ENCODE results near the gene SLC25A4.

- no peak for TF ChIP-seq CTCF (IDR thresholded peaks at IDR 0.05)
- TF ChIP-seq POLR2A (IDR thresholded peaks at IDR 0.05): no peak
These were observed 34.4 kb upstream of the SLC25A4 start for GRCh38 chr4:185108669-185109068.

All from testis (tissue), 2 donors.